GM23248 (cell line): ENCODE results near the gene MYL6B. TPM values are rescaled to one million over a fixed set of nuclear protein-coding genes. Genes with fewer than 3 reads are reported as not detected.
A peak's percentile ranks its signal among the peaks of the same experiment; 100 is the strongest.

Experiments
- DNase-seq: peaks from one replicate; pipeline ENCODE4 v3.0.0-alpha.2; 2015
- H2AFZ ChIP-seq: fragments of 200-600 bp; sonication (generic); 2 replicates; pipeline ENCODE4 v1.6.1; 2016; ENCODE audit warnings: antibody characterized with exemption
- H3F3A ChIP-seq: fragments of 200-600 bp; sonication (generic); 2 replicates; pipeline ENCODE4 v1.6.1; 2016; ENCODE audit warnings: mild to moderate bottlenecking, antibody characterized with exemption, mixed run types; ENCODE audit not compliant: insufficient read depth
- H3K27ac ChIP-seq: fragments of 200-600 bp; sonication (generic); 2 replicates; pipeline ENCODE4 v1.5.1; 2016; ENCODE audit warnings: mild to moderate bottlenecking
- H3K27me3 ChIP-seq: fragments of 200-600 bp; sonication (generic); replicated peaks from 2 replicates; pipeline ENCODE4 v1.6.1; 2016; ENCODE audit warnings: mild to moderate bottlenecking; ENCODE audit not compliant: insufficient read depth
- H3K36me3 ChIP-seq: fragments of 200-600 bp; sonication (generic); 2 replicates; pipeline ENCODE4 v1.6.1; 2016; ENCODE audit warnings: low read depth, mild to moderate bottlenecking
- H3K4me1 ChIP-seq: fragments of 200-600 bp; sonication (generic); 2 replicates; pipeline ENCODE4 v1.6.1; 2016; ENCODE audit warnings: mild to moderate bottlenecking; ENCODE audit not compliant: insufficient read depth
- H3K4me2 ChIP-seq: fragments of 200-600 bp; sonication (generic); one replicate; pipeline ENCODE4 v1.6.1; 2016; ENCODE audit warnings: mild to moderate bottlenecking; ENCODE audit not compliant: unreplicated experiment
- H3K4me3 ChIP-seq: fragments of 200-600 bp; sonication (generic); 2 replicates; pipeline ENCODE4 v1.5.1; 2016; ENCODE audit warnings: mild to moderate bottlenecking
- H3K79me2 ChIP-seq: fragments of 200-600 bp; sonication (generic); 2 replicates; pipeline ENCODE4 v1.6.1; 2016; ENCODE audit warnings: mild to moderate bottlenecking; ENCODE audit not compliant: insufficient read depth
- H3K9ac ChIP-seq: fragments of 200-600 bp; sonication (generic); 2 replicates; pipeline ENCODE4 v1.6.1; 2016; ENCODE audit warnings: mild to moderate bottlenecking
- H3K9me2 ChIP-seq: fragments of 200-600 bp; sonication (generic); 2 replicates; pipeline ENCODE4 v1.6.1; 2016; ENCODE audit warnings: mixed run types, mild to moderate bottlenecking, moderate library complexity; ENCODE audit not compliant: insufficient read depth
- H3K9me3 ChIP-seq: fragments of 200-600 bp; sonication (generic); one replicate; pipeline ENCODE4 v1.6.1; 2017; ENCODE audit warnings: low read depth
- H4K20me1 ChIP-seq: fragments of 200-600 bp; sonication (generic); 2 replicates; pipeline ENCODE4 v1.6.0; 2016; ENCODE audit not compliant: insufficient read depth
- EZH2 ChIP-seq: fragments of 200-600 bp; sonication (generic); IDR thresholded peaks from 2 replicates; pipeline ENCODE4 v1.6.1; 2018; ENCODE audit warnings: antibody characterized with exemption, mild to moderate bottlenecking; ENCODE audit not compliant: insufficient read depth, poor library complexity, severe bottlenecking
- EZH2phosphoT487 ChIP-seq: fragments of 200-600 bp; sonication (generic); IDR thresholded peaks from 2 replicates; pipeline ENCODE4 v1.6.1; 2018; ENCODE audit warnings: antibody characterized with exemption, moderate library complexity, mild to moderate bottlenecking, low read depth; ENCODE audit not compliant: insufficient read depth
- WGBS, 2 experiments: methylation state at CpG; one replicate each; pipeline ENCODE4 v1.1.6; 2015 to 2017; ENCODE audit warnings: low lambda C conversion rate in 2 of 2, low coverage in 1 of 2; ENCODE audit errors: missing lambda C conversion rate in 2 of 2; 5-methylcytosine and 5-hydroxymethylcytosine counted together
- in situ Hi-C: fragments of 300-500 bp; cut with MboI; formaldehyde crosslinking; loops from 2 replicates; pipeline ENCODE4 v1.15.0; 2020
- polyA plus RNA-seq: library from polyadenylated mRNA; unstranded; fragments of >200 nt; fragmentation: Nextera tagmentation; extraction: Ambion mirVana; gene quantifications from 2 replicates; pipeline ENCODE4 v1.2.1, GENCODE V29; 2016
- total RNA-seq: library from RNA; depleted of rRNA; stranded (reverse); fragments of >200 nt; shearing (Covaris generic); gene quantifications from 2 replicates; pipeline ENCODE4 v1.2.3, GENCODE V29; 2014

MYL6B gene
- total and polyA plus RNA-seq, 2 experiments from 2014 or later, result 53.2 to 72.8 TPM

GRCh38 chr12:56169229-56169759, 16.9 kb downstream of the MYL6B start:
- H3K4me3 ChIP-seq, result no peak overlapping the region
- TF ChIP-seq EZH2phosphoT487 (no peak), EZH2 (no peak)
- no peak overlapping the region for H3K4me2 ChIP-seq
- H3K27me3 ChIP-seq, result no peaks in the 10 kb centered on the region
- peaks cover 30% of the 10 kb centered on the region for H3F3A ChIP-seq
- WGBS, 2 experiments, result 97 to 100% methylated on average over 11 of the region's 11 CpGs
- no peak overlapping the region for H2AFZ ChIP-seq
- peaks cover 20% of the 10 kb centered on the region; the same call in 1 of the 2 replicates for H3K36me3 ChIP-seq
- in situ Hi-C loops, result no loop called here
- no peak overlapping the region for H3K27ac ChIP-seq
- no peaks in the 10 kb centered on the region for H3K9me2 ChIP-seq
- no peaks in the 10 kb centered on the region for H4K20me1 ChIP-seq
- H3K9ac ChIP-seq, result no peak overlapping the region
- H3K9me3 ChIP-seq, result no peaks in the 10 kb centered on the region
- no peak for DNase-seq
- no peaks in the 10 kb centered on the region for H3K4me1 ChIP-seq
- H3K79me2 ChIP-seq, result no peaks in the 10 kb centered on the region

GRCh38 chr12:56172839-56173238, 20.5 kb downstream of the MYL6B start:
- in situ Hi-C loops, result no loop called here
- H3K9me3 ChIP-seq, result no peaks in the 10 kb centered on the region
- no peaks in the 10 kb centered on the region for H3K9me2 ChIP-seq
- H3K4me1 ChIP-seq, result no peaks in the 10 kb centered on the region
- no peak overlapping the region for H2AFZ ChIP-seq
- TF ChIP-seq EZH2phosphoT487 (no peak), EZH2 (no peak)
- no peak overlapping the region for H3K27ac ChIP-seq
- H3K4me2 ChIP-seq, result no peak overlapping the region
- H4K20me1 ChIP-seq, result no peaks in the 10 kb centered on the region
- DNase-seq, result no peak
- peaks cover 37% of the 10 kb centered on the region; the same call in 1 of the 2 replicates for H3K36me3 ChIP-seq
- H3K9ac ChIP-seq, result no peak overlapping the region
- no peak overlapping the region for H3K4me3 ChIP-seq
- peaks cover 2% of the 10 kb centered on the region; the same call in 1 of the 2 replicates for H3F3A ChIP-seq
- no peaks in the 10 kb centered on the region for H3K27me3 ChIP-seq
- 93% methylated on average over 7 of the region's 7 CpGs for WGBS, 2 experiments
- no peaks in the 10 kb centered on the region for H3K79me2 ChIP-seq

- H3K9ac ChIP-seq, result no peak overlapping the region
- H3K4me3 ChIP-seq, result no peak overlapping the region
- no peaks in the 10 kb centered on the region for H3K79me2 ChIP-seq
- no peaks in the 10 kb centered on the region for H3K9me2 ChIP-seq
- in situ Hi-C loops, result no loop called here
- no peaks in the 10 kb centered on the region for H4K20me1 ChIP-seq
- H3K27ac ChIP-seq, result no peak overlapping the region
- no peaks in the 10 kb centered on the region for H3K4me1 ChIP-seq
- 83 to 90% methylated on average over 3 of the region's 3 CpGs for WGBS, 2 experiments
- H3K27me3 ChIP-seq, result no peaks in the 10 kb centered on the region
- no peaks in the 10 kb centered on the region for H3F3A ChIP-seq
- no peak overlapping the region for H3K4me2 ChIP-seq
- no peak overlapping the region for H2AFZ ChIP-seq
- H3K36me3 ChIP-seq, result peaks cover 61% of the 10 kb centered on the region; the same call in 1 of the 2 replicates
- DNase-seq, result no peak
- no peaks in the 10 kb centered on the region for H3K9me3 ChIP-seq
- TF ChIP-seq EZH2 (no peak), EZH2phosphoT487 (no peak)
These were observed 26.0 kb downstream of the MYL6B start for GRCh38 chr12:56178347-56178746.

GRCh38 chr12:56186957-56187356, 34.6 kb downstream of the MYL6B start:
- Histone ChIP-seq H2AFZ (no peak overlapping the region), H3K27me3 (no peaks in the 10 kb centered on the region), H3K4me2 (peak overlapping the region; percentile 94), H3K9me3 (no peaks in the 10 kb centered on the region), H3K4me1 (peaks cover 11% of the 10 kb centered on the region; the same call in 1 of the 2 replicates), H3K9me2 (no peaks in the 10 kb centered on the region), H4K20me1 (no peaks in the 10 kb centered on the region), H3K4me3 (no peak overlapping the region), H3K36me3 (peaks cover 34% of the 10 kb centered on the region), H3K79me2 (peaks cover 51% of the 10 kb centered on the region), H3K9ac (no peak overlapping the region), H3F3A (no peaks in the 10 kb centered on the region; the same call in 1 of the 2 replicates), H3K27ac (no peak overlapping the region)
- in situ Hi-C loops, result no loop called here
- TF ChIP-seq EZH2phosphoT487 (no peak), EZH2 (no peak)
- DNase-seq, result no peak
- 60 to 78% methylated on average over 2 of the region's 2 CpGs for WGBS, 2 experiments
